Measurements from ENCODE around the gene PRSS36. TPM values are rescaled to one million over a fixed set of nuclear protein-coding genes. Genes with fewer than 3 reads are reported as not detected.

Gene PRSS36
- polyA plus RNA-seq, 1 experiment: 0.24 TPM

GRCh38 chr16:31110106-31111034, 39.5 kb downstream of the PRSS36 start:
- ChIA-PET POLR2A (no interaction called here), CTCF (interaction anchor here (1.1 to 1.6 kb wide), 2 partner anchors 31 to 32 kb away, joined by 4 to 5 read pairs; no protein-coding TSS in a partner anchor)
- Histone ChIP-seq H3K27me3 (ENCODE audit: control insufficient read depth, insufficient read depth, low read length) (no peaks in the 10 kb centered on the region), H3K9me3 (ENCODE audit: control insufficient read depth, insufficient read depth, low read length) (no peaks in the 10 kb centered on the region), H3K27ac (ENCODE audit: low read depth, low read length) (no peak overlapping the region), H3K4me3 (ENCODE audit: low read depth, low read length) (no peak overlapping the region)
- TF ChIP-seq CTCF (IDR thresholded peaks at IDR 0.05; ENCODE audit: low read depth, low read length): no peak
- no peak for DNase-seq (ENCODE audit: low read depth, low spot score)

GRCh38 chr16:31109622-31110021, 40.2 kb downstream of the PRSS36 start:
- Histone ChIP-seq H3K27ac (ENCODE audit: low read depth, low read length) (no peak overlapping the region), H3K27me3 (ENCODE audit: control insufficient read depth, insufficient read depth, low read length) (no peaks in the 10 kb centered on the region), H3K9me3 (ENCODE audit: control insufficient read depth, insufficient read depth, low read length) (no peaks in the 10 kb centered on the region), H3K4me3 (ENCODE audit: low read depth, low read length) (peak overlapping the region; percentile 75; the same call in 1 of the 2 replicates)
- ChIA-PET POLR2A (no interaction called here), CTCF (interaction anchor here (1.1 to 1.6 kb wide), 2 partner anchors 32 to 33 kb away, joined by 4 to 5 read pairs; no protein-coding TSS in a partner anchor)
- no peak for TF ChIP-seq CTCF (IDR thresholded peaks at IDR 0.05; ENCODE audit: low read depth, low read length)
- DNase-seq (ENCODE audit: low read depth, low spot score): no peak

GRCh38 chr16:31108794-31109558, 40.9 kb downstream of the PRSS36 start:
- no peak overlapping the region for H3K27ac ChIP-seq (ENCODE audit: low read depth, low read length)
- no peak for TF ChIP-seq CTCF (IDR thresholded peaks at IDR 0.05; ENCODE audit: low read depth, low read length)
- no peaks in the 10 kb centered on the region for H3K27me3 ChIP-seq (ENCODE audit: control insufficient read depth, insufficient read depth, low read length)
- DNase-seq (ENCODE audit: low read depth, low spot score): no peak
- ChIA-PET CTCF (interaction anchor here (1.1 to 1.6 kb wide), 2 partner anchors 33 to 34 kb away, joined by 4 to 5 read pairs; no protein-coding TSS in a partner anchor), POLR2A (interaction anchor here (1.0 kb wide), 1 partner anchor 8 kb away, joined by 3 read pairs; the partner anchor contains the start of gene KAT8)
- H3K9me3 ChIP-seq (ENCODE audit: control insufficient read depth, insufficient read depth, low read length): no peaks in the 10 kb centered on the region
- H3K4me3 ChIP-seq (ENCODE audit: low read depth, low read length): peak overlapping the region; percentile 75

GRCh38 chr16:31108035-31108793, 41.7 kb downstream of the PRSS36 start, which contains the start of gene BCKDK:
Gene BCKDK (plus strand): TSS chr16:31108386. CDS start chr16:31109224, 838 bp downstream.
- TF ChIP-seq CTCF (IDR thresholded peaks at IDR 0.05; ENCODE audit: low read depth, low read length): no peak
- Histone ChIP-seq H3K9me3 (ENCODE audit: control insufficient read depth, insufficient read depth, low read length) (no peaks in the 10 kb centered on the region), H3K4me3 (ENCODE audit: low read depth, low read length) (peak within 1 kb of the TSS; percentile 75), H3K27ac (ENCODE audit: low read depth, low read length) (no peak within 1 kb of the TSS), H3K27me3 (ENCODE audit: control insufficient read depth, insufficient read depth, low read length) (no peaks in the 10 kb centered on the region)
- POLR2A ChIA-PET: interaction anchor here (1.0 to 1.3 kb wide), 1 partner anchor 9 kb away, joined by 3 read pairs; the partner anchor contains the start of gene KAT8
- CTCF ChIA-PET: interaction anchor here (2.2 kb wide), 1 partner anchor 34 kb away, joined by 6 read pairs; no protein-coding TSS in a partner anchor
- no peak for DNase-seq (ENCODE audit: low read depth, low spot score)

Measured in AG04450 (cell line).